Psoas muscle (tissue), 8 donors: ENCODE results near the gene RTN3. TPM values are rescaled to one million over a fixed set of nuclear protein-coding genes. Genes with fewer than 3 reads are reported as not detected.

Experiments
- ATAC-seq, 4 donors: fragments of 200-7000 bp; cut with Tn5 transposase; one replicate each; pipeline ENCODE4 v1.9.1; 2020; ENCODE audit warnings: moderate library complexity in 3 of 4, mild to moderate bottlenecking in 2 of 4
- DNase-seq, 2 donors: peaks; one replicate each; pipeline ENCODE4 v3.0.0-alpha.2; 2020
- H3K27ac ChIP-seq: fragments of 200-600 bp; one replicate; pipeline ENCODE4 v1.8.0; 2022
- H3K27me3 ChIP-seq, 3 donors: fragments of 200-600 bp in 1 of 3; one replicate each; pipeline versions ENCODE4 v1.6.1 to v1.8.0; 2013 to 2022; ENCODE audit warnings: low read length in 2 of 3, mild to moderate bottlenecking in 2 of 3, moderate library complexity in 1 of 3; ENCODE audit not compliant: insufficient read depth in 3 of 3
- H3K36me3 ChIP-seq, 2 donors: fragments of 200-600 bp in 1 of 2; one replicate each; pipeline versions ENCODE4 v1.6.1 to v1.8.0; 2013 to 2022; ENCODE audit warnings: low read depth in 1 of 2, mild to moderate bottlenecking in 1 of 2, moderate library complexity in 1 of 2; ENCODE audit not compliant: insufficient read depth in 1 of 2
- H3K4me1 ChIP-seq: fragments of 200-600 bp; one replicate; pipeline ENCODE4 v1.8.0; 2022
- H3K4me3 ChIP-seq: fragments of 200-600 bp; one replicate; pipeline ENCODE4 v1.8.0; 2022; ENCODE audit warnings: mild to moderate bottlenecking
- H3K9me3 ChIP-seq: fragments of 200-600 bp; one replicate; pipeline ENCODE4 v1.8.0; 2022
- CTCF ChIP-seq: fragments of 200-600 bp; IDR thresholded peaks from one replicate; pipeline ENCODE4 v1.8.0; 2022; ENCODE audit warnings: antibody characterized with exemption
- WGBS, 3 donors: extraction: QIAGEN DNeasy Blood & Tissue Kit; methylation state at CpG; one replicate each; pipeline versions ENCODE4 v1.1.6 to v1.1.7; 2013; 5-methylcytosine and 5-hydroxymethylcytosine counted together
- intact Hi-C, 2 donors: fragments of 100-400 bp; cut with DNase I; formaldehyde crosslinking; loops; one replicate each; pipeline versions ENCODE4 v1.11.0 to v1.14.2; 2022
- polyA plus RNA-seq, 3 donors: library from polyadenylated mRNA; stranded (reverse); fragments of 200-250 nt; gene quantifications; one replicate each; pipeline ENCODE4 v1.2.3, GENCODE V29; 2013
- total RNA-seq, 4 donors: library from RNA; stranded (reverse); fragmentation: NEBNext Ultra II Directional in 2 of 4; extraction: Animal tissue kit (Norgen Biotek cat#: 25700) in 2 of 4; gene quantifications; one replicate each; pipeline versions ENCODE4 v1.2.1 to v1.2.4, GENCODE V29; 2021 to 2023
- donor health status: healthy with polysubstance abuse.
- donor health status: DM: no; HTN: no; CAD: no; lungs with moderate emphysema.
- donor health status: Bipolar disorder and iron deficiency.
- donor health status: healthy.
- donor health status: DM: yes; HTN: yes; CAD: no.
- donor health status: DM: no; HTN: no; CAD: no.
- donor health status: DM: no; HTN: no; CAD: no.
- donor health status: DM: yes; HTN: yes; CAD: no.

RTN3 gene
- total and polyA plus RNA-seq, 7 donors: 35.3 to 162 (median 67.4) TPM

DNA sequence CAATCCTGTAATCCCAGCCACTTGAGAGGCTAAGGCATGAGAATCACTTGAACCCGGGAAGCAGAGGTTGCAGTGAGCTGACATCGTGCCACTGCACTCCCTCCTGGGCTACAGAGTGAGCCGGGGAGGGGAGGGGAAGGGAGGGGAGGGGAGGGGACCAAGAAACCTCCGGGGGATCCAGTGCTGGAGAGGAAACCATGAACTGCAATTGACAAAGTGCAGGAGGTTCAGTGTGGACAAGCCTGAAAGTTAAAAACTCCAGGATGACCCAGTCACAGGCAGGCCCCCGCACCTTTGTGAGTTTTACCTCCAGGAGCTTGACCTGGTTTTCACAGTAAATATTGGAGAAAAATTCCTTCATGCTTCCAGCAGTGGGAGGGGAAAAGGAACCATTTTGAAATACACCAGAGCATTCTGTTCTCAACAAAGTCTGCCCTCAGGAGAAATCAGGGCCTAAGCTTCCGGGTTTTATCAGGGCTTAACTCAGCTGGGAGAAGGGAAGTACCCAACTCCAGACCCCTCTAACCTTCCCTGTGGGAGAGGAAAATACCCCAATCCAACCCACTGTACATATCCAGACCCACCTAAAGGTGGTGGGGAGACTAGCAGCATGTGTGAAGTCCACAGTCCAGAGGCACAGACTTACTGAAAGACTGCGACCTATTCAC is 102.8 kb downstream of the RTN3 start:
- intact Hi-C loops: no loop called here
- DNase-seq: no peak
- peaks cover 0 to 2% (median 0%) of the 10 kb centered on the region in 3 donors for H3K27me3 ChIP-seq
- no peaks in the 10 kb centered on the region for H3K4me1 ChIP-seq
- H3K4me3 ChIP-seq: no peak overlapping the region
- no peak overlapping the region for H3K27ac ChIP-seq
- H3K36me3 ChIP-seq: no peaks in the 10 kb centered on the region
- 45 to 56% (median 49%) methylated on average over 6 to 7 of the region's 7 CpGs for WGBS, 3 donors
- H3K9me3 ChIP-seq: no peaks in the 10 kb centered on the region
- TF ChIP-seq CTCF: no peak
- ATAC-seq: no peak

DNA sequence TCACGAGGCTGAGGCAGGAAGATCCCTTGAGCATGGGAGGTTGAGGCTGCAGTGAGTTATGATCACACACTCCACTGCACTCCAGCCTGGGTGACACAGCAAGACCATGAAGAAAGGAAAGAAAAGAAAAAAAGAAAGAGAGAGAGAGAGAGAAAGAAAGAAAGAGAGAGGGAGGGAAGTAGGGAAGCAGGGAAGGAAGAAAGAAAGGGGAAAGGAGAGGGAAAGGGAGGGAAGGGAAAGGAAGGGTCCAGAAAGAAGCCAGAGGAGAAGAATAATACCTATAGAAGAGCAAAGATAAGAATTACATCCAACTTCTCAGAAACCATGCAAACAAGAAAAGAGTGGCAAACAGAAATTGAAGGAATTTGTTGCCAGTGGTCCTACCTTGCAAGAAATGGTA is 104.5 kb downstream of the RTN3 start:
- Histone ChIP-seq H3K27me3 (peaks cover 0 to 2% (median 0%) of the 10 kb centered on the region in 3 donors), H3K4me1 (no peaks in the 10 kb centered on the region), H3K27ac (no peak overlapping the region), H3K9me3 (no peaks in the 10 kb centered on the region), H3K36me3 (no peaks in the 10 kb centered on the region), H3K4me3 (no peak overlapping the region)
- ATAC-seq (no peak), DNase-seq (no peak)
- no peak for TF ChIP-seq CTCF
- intact Hi-C loops: no loop called here
- WGBS, 3 donors: 85 to 90% (median 86%) methylated on average over 1 of the region's 1 CpG

DNA sequence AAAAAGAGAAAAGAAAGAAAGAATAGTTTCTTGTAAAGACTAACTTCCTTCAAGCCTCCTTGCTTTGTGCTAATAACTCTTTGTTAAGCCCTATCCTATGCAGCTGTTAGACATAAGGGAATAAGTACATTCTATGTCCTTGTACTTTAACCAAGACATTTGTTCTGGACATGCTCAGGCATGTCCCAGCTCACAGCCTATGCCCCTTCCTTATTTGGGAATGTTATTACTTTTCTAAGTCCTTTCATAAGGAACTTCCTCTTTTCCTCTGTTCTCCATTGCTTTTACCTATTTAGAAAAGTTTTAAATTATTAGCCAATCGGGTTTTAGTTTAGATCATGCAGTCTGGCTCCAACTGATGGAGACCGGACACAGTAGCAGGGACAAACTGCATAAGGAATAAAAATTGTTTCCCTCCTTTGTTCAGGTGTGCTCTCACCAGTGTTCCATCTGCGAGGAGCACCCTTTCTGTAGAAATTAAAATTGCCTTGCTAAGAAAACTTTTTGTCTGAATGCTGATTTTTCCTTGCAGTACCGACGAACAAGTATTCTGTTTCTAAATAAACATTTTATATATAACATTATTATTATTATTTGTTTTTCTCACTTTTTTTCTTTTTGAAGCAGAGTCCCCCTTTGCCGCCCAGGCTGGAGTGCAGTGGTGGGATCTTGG is 110.3 kb downstream of the RTN3 start:
- DNase-seq: no peak
- no peak for ATAC-seq
- TF ChIP-seq CTCF: no peak
- no peak overlapping the region for H3K27ac ChIP-seq
- H3K27me3 ChIP-seq: peaks cover 0 to 2% (median 0%) of the 10 kb centered on the region in 3 donors
- intact Hi-C loops: no loop called here
- no peaks in the 10 kb centered on the region for H3K36me3 ChIP-seq
- H3K4me3 ChIP-seq: no peak overlapping the region
- WGBS, 3 donors: 86 to 95% (median 93%) methylated on average over 6 of the region's 6 CpGs
- peaks cover 8% of the 10 kb centered on the region for H3K9me3 ChIP-seq
- H3K4me1 ChIP-seq: no peaks in the 10 kb centered on the region

DNA sequence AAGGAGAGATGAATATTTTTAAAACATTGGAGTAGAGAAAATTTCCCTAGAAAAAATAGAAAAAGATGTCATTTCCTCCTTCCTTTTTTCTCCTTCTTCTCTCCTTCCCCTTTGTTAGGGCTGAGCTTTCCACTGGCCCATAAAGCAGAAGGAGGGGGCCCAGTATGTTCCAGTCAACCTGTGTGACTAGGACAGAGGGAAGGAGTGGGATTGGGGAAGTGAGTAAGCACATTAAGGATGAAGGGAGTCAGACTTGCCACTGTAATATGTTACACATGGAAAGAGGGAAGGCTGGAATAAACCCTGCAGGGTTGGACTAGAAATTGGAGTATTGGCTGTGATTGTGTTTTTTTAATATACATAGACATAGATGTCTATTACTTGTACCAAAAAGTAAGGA is 111.9 kb downstream of the RTN3 start:
- Histone ChIP-seq H3K36me3 (no peaks in the 10 kb centered on the region), H3K9me3 (peaks cover 8% of the 10 kb centered on the region), H3K27me3 (no peaks in the 10 kb centered on the region), H3K4me1 (no peaks in the 10 kb centered on the region), H3K4me3 (no peak overlapping the region), H3K27ac (no peak overlapping the region)
- no peak for ATAC-seq
- no peak for DNase-seq
- intact Hi-C loops: no loop called here
- no peak for TF ChIP-seq CTCF
